ENCODE measurements around the gene NUDT6. TPM values are rescaled to one million over a fixed set of nuclear protein-coding genes. Genes with fewer than 3 reads are reported as not detected.

Gene NUDT6
- polyA plus RNA-seq, 10 donors, result 5.1 to 12.4 (median 7.0) TPM

DNA sequence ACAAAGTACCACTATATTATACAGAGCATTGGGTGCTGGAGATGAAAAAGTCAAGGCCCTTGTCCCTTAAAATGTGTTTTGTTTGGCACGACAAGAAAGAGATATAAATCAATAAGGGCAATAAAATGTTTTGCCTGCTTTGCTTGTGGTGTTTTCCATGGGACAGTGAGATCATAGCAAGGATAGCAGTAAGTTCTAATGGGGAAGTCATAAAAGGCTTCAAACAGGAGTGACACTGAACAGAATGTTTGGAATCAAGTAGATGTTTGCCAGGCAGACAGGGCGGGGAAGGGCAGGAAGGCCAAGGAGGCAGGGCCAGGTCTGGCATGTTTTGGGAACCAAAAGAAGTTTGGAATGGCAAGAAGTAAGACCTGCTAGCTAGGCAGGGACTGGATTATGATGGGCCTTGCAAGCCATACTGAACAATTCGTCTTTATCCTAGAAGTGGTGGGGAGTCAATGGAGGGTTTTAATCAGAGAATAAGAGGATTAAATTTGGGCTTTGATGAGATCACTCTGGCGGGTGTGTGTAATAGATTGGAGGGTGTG lies 79.3 kb downstream of the NUDT6 start:
- no peak for DNase-seq

Other genes starting within 250 kb of the NUDT6 start
- 1 to 10 TPM; 3.3 to 4.8 (median 4.1) TPM for gene BBS12, start 189.9 kb downstream of the NUDT6 start, polyA plus RNA-seq (ENCODE audit: insufficient read length in 10 of 10)
- 10 to 100 TPM in 4 of 10 donors, 1 to 10 TPM in 6; 7.1 to 12.1 (median 9.2) TPM for gene FGF2, start 95.8 kb downstream of the NUDT6 start, polyA plus RNA-seq (ENCODE audit: insufficient read length in 10 of 10)

Data from muscle of back (tissue), 11 donors.